K562 (cell line): ENCODE results near the gene PRKAA1. TPM values are rescaled to one million over a fixed set of nuclear protein-coding genes. Genes with fewer than 3 reads are reported as not detected.

Experiments
- ATAC-seq: fragments of 200-7000 bp; cut with Tn5 transposase; 3 replicates; pipeline ENCODE4 v1.9.1; 2020; ENCODE audit warnings: moderate library complexity
- BruUV-seq: library from RNA; stranded (reverse); fragments of 400-500 nt; replicated peaks from 2 replicates; lab custom pipeline; 2021; lab: Mats Ljungman, UMichigan
- CTCF ChIA-PET: fragments of 300-600 bp; formaldehyde crosslinking; extraction: SDS; loops from one replicate; lab custom pipeline; 2021; ENCODE audit warnings: low intra/inter-chr PET ratio; lab: Yijun Ruan, JAX
- POLR2A ChIA-PET: fragments of 300-600, 350-650 bp; sonication (Branson Sonifier 250); formaldehyde crosslinking; extraction: SDS; loops from one replicate; lab custom pipeline; 2021; ENCODE audit warnings: antibody characterized with exemption, inconsistent platforms; lab: Yijun Ruan, JAX
- DNase-seq, 4 experiments: peaks; one replicate each; pipeline versions ENCODE4 v3.0.0 to v3.0.0-alpha.2; 2011 to 2018; ENCODE audit warnings: low spot score in 3 of 4, mixed read lengths in 3 of 4; ENCODE audit errors: extremely low read depth in 1 of 4
- FAIRE-seq: peaks from 2 replicates; lab custom pipeline; 2011; peaks lifted over from hg19 to GRCh38; lab: Jason Lieb, UNC
- H2AFZ ChIP-seq: 2 replicates; pipeline ENCODE4 v1.6.0; 2011; ENCODE audit warnings: low read depth, low read length, control low read depth, inconsistent platforms
- H3K27ac ChIP-seq: fragments of 200-600 bp; 3 replicates; pipeline ENCODE4 v1.8.0; 2011; ENCODE audit warnings: low read depth, mild to moderate bottlenecking, control low read depth, inconsistent platforms, low read length, moderate library complexity, mixed read lengths; ENCODE audit errors: extremely low read depth
- H3K27me3 ChIP-seq, 2 experiments: fragments of 300-600 bp in 1 of 2; 2 replicates in 1 of 2; 3 replicates in 1 of 2; pipeline versions ENCODE4 v1.6.0 to v1.8.0; 2011; ENCODE audit warnings: inconsistent platforms in 2 of 2, low read length in 2 of 2, mild to moderate bottlenecking in 1 of 2, mixed read lengths in 1 of 2, moderate library complexity in 1 of 2; ENCODE audit not compliant: control insufficient read depth in 2 of 2, insufficient read depth in 2 of 2
- H3K36me3 ChIP-seq: fragments of 300-600 bp; 3 replicates; pipeline ENCODE4 v1.8.0; 2011; ENCODE audit warnings: mild to moderate bottlenecking, low read length, inconsistent platforms; ENCODE audit not compliant: control insufficient read depth, insufficient read depth
- H3K4me1 ChIP-seq, 2 experiments: fragments of 200-600 bp in 1 of 2; replicated peaks in 1 of 2; 2 replicates in 1 of 2; 3 replicates in 1 of 2; pipeline versions ENCODE4 v1.5.1 to v1.8.0; 2011; ENCODE audit warnings: inconsistent platforms in 2 of 2, low read length in 2 of 2, mild to moderate bottlenecking in 1 of 2, mixed read lengths in 1 of 2, moderate library complexity in 1 of 2; ENCODE audit not compliant: control insufficient read depth in 2 of 2, insufficient read depth in 2 of 2
- H3K4me2 ChIP-seq: 2 replicates; pipeline ENCODE4 v1.6.1; 2011; ENCODE audit warnings: low read length, control low read depth, inconsistent platforms, mixed read lengths; ENCODE audit not compliant: insufficient read depth
- H3K4me3 ChIP-seq: fragments of 200-600 bp; sonication (generic), shearing (Covaris generic); 2 replicates; pipeline ENCODE4 v1.5.1; 2016; ENCODE audit warnings: control low read depth, inconsistent platforms
- H3K79me2 ChIP-seq: fragments of 200-600 bp; 3 replicates; pipeline ENCODE4 v1.8.0; 2011; ENCODE audit warnings: low read length, inconsistent platforms; ENCODE audit not compliant: control insufficient read depth, insufficient read depth
- H3K9ac ChIP-seq, 2 experiments: 2 replicates each; pipeline versions ENCODE4 v1.6.0 to v1.6.1; 2011; ENCODE audit warnings: low read depth in 2 of 2, low read length in 2 of 2, control low read depth in 1 of 2, inconsistent platforms in 1 of 2, mild to moderate bottlenecking in 1 of 2, mixed read lengths in 1 of 2; ENCODE audit not compliant: insufficient read depth in 1 of 2
- H3K9me1 ChIP-seq: one replicate; pipeline ENCODE4 v1.6.0; 2011; ENCODE audit warnings: inconsistent platforms, mild to moderate bottlenecking, low read length, moderate library complexity; ENCODE audit not compliant: control insufficient read depth, insufficient read depth
- H3K9me3 ChIP-seq: replicated peaks from 2 replicates; pipeline ENCODE4 v1.5.1; 2011; ENCODE audit warnings: low read depth, low read length, inconsistent platforms; ENCODE audit not compliant: control insufficient read depth, insufficient read depth
- H4K20me1 ChIP-seq: replicated peaks from 2 replicates; pipeline ENCODE4 v1.6.1; 2011; ENCODE audit warnings: low read length, inconsistent platforms, mixed read lengths; ENCODE audit not compliant: control insufficient read depth, insufficient read depth
- CREB3L1 ChIP-seq: fragments of 450-650 bp; IDR thresholded peaks from 2 replicates; pipeline ENCODE4 v1.6.1; 2014; ENCODE audit warnings: low read depth, mild to moderate bottlenecking, moderate library complexity, borderline replicate concordance
- HMG20B ChIP-seq: fragments of 250-450 bp; sonication (Bioruptor Pico); IDR thresholded peaks from 2 replicates; pipeline ENCODE4 v1.5.0; 2021; ENCODE audit warnings: mild to moderate bottlenecking
- KLF6 ChIP-seq: fragments of 250-450 bp; sonication (Bioruptor Pico); IDR thresholded peaks from 2 replicates; pipeline ENCODE4 v1.4.0; 2020; ENCODE audit warnings: mild to moderate bottlenecking, moderate library complexity, borderline replicate concordance
- MAFF ChIP-seq: IDR thresholded peaks from 2 replicates; pipeline ENCODE4 v1.6.1; 2012; ENCODE audit warnings: low read length, improper control_type of control experiment
- NR1H2 ChIP-seq: sonication (generic); formaldehyde crosslinking; IDR thresholded peaks from 2 replicates; pipeline ENCODE4 v1.4.0; 2020; ENCODE audit warnings: mild to moderate bottlenecking, missing genetic modification reagents
- NR3C1 ChIP-seq: sonication (generic); formaldehyde crosslinking; IDR thresholded peaks from 2 replicates; pipeline ENCODE4 v1.8.1; 2022; ENCODE audit warnings: missing genetic modification reagents
- PCBP2 ChIP-seq: fragments of 200-400 bp; formaldehyde crosslinking; IDR thresholded peaks from 2 replicates; pipeline ENCODE4 v1.6.1; 2018; ENCODE audit warnings: low read length, low read depth, mild to moderate bottlenecking, moderate library complexity; ENCODE audit not compliant: poor library complexity, severe bottlenecking
- SMAD2 ChIP-seq: fragments of 150-350 bp; IDR thresholded peaks from 2 replicates; pipeline ENCODE4 v1.6.1; 2014; ENCODE audit warnings: low read depth, mild to moderate bottlenecking, low read length
- TBP ChIP-seq: optimal IDR thresholded peaks from 2 replicates; pipeline ENCODE3; 2011; ENCODE audit warnings: low read depth, low read length, improper control_type of control experiment
- THRB ChIP-seq: fragments of 450-650 bp; formaldehyde crosslinking; conservative IDR thresholded peaks from 2 replicates; pipeline ENCODE4 v1.4.0; 2022; ENCODE audit warnings: mild to moderate bottlenecking, missing genetic modification characterization
- XRCC3 ChIP-seq: fragments of 450-650 bp; IDR thresholded peaks from 2 replicates; pipeline ENCODE4 v1.6.1; 2017; ENCODE audit warnings: mild to moderate bottlenecking, moderate library complexity
- ZBTB26 ChIP-seq: fragments of 450-650 bp; formaldehyde crosslinking; IDR thresholded peaks from 2 replicates; pipeline ENCODE4 v1.4.0; 2022; ENCODE audit warnings: missing genetic modification characterization
- ZC3H4 ChIP-seq: sonication (generic); formaldehyde crosslinking; IDR thresholded peaks from 2 replicates; pipeline ENCODE4 v1.9.0; 2021; ENCODE audit warnings: missing genetic modification reagents, borderline replicate concordance
- ZNF512 ChIP-seq: IDR thresholded peaks from 2 replicates; pipeline ENCODE4 v1.6.1; 2016; ENCODE audit warnings: missing genetic modification characterization, missing compliant biosample characterization
- ZNF764 ChIP-seq: fragments of 250-450 bp; sonication (Bioruptor Pico); IDR thresholded peaks from 2 replicates; pipeline ENCODE4 v1.4.0; 2020; ENCODE audit warnings: low read depth, mild to moderate bottlenecking, moderate library complexity
- WGBS: fragments of 100-300 bp; shearing (Covaris generic); methylation state at CpG from one replicate; pipeline ENCODE4 v1.1.6; 2016; ENCODE audit warnings: low coverage, mixed read lengths; ENCODE audit not compliant: insufficient coverage; ENCODE audit errors: missing lambda C conversion rate; 5-methylcytosine and 5-hydroxymethylcytosine counted together
- in situ Hi-C: fragments of 300-500 bp; cut with MboI; formaldehyde crosslinking; loops from 4 replicates; pipeline ENCODE4 v1.15.0; 2018; ENCODE audit warnings: inconsistent platforms, mixed read lengths
- intact Hi-C: fragments of 100-400 bp; cut with micrococcal nuclease; formaldehyde crosslinking; loops from 2 replicates; pipeline ENCODE4 v1.14.2; 2022
- polyA plus RNA-seq, 8 experiments: library from polyadenylated mRNA; depleted of rRNA in 4 of 8; stranded (reverse) in 5 of 8; unstranded in 3 of 8; fragments of >200 nt; fragmentation: Nextera tagmentation in 2 of 8; fragmentation: Illumina TruSeq in 1 of 8; extraction: Ambion mirVana in 2 of 8; extraction: Trizol in 1 of 8; gene quantifications; 2 replicates each; pipeline versions ENCODE4 v1.2.1 to v1.2.3, GENCODE V29; 2011 to 2014; ENCODE audit warnings: inconsistent platforms in 1 of 8, missing spikeins in 1 of 8
- total RNA-seq, 7 experiments: library from RNA; depleted of rRNA in 6 of 7; stranded (reverse); fragments of >200 nt in 6 of 7; fragmentation: Illumina TruSeq in 2 of 7; extraction: Trizol in 2 of 7; gene quantifications; 2 replicates each; pipeline versions ENCODE4 v1.2.1 to v1.2.3, GENCODE V29; 2011 to 2021; ENCODE audit warnings: low replicate concordance in 1 of 7

Gene PRKAA1
- total and polyA plus RNA-seq, 9 of the 15 experiments (the other 6 are each of a cell fraction or from before 2014, with no cell fraction given): 24.5 to 84.0 (median 51.4) TPM

GRCh38 chr5:40757400-40757799 lies 40.8 kb downstream of the PRKAA1 start:
- Histone ChIP-seq H3K9me3 (no peaks in the 10 kb centered on the region), H3K79me2 (peaks cover 28% of the 10 kb centered on the region), H3K4me1 (peaks cover 9 to 12% of the 10 kb centered on the region in 2 experiments; a peak in 3 of 5 replicates), H2AFZ (no peak overlapping the region), H3K36me3 (peaks cover 27% of the 10 kb centered on the region), H3K9me1 (no peaks in the 10 kb centered on the region), H3K4me2 (no peak overlapping the region), H3K27me3 (no peaks in the 10 kb centered on the region), H3K27ac (no peak overlapping the region), H4K20me1 (no peaks in the 10 kb centered on the region), H3K4me3 (no peak overlapping the region), H3K9ac (no peak overlapping the region)
- ChIA-PET POLR2A (interaction anchor here (0.8 kb wide), 1 partner anchor 10 kb away, joined by 3 read pairs; no protein-coding TSS in a partner anchor), CTCF (interaction anchor here (2.2 kb wide), 1 partner anchor 122 kb away, joined by 6 read pairs; no protein-coding TSS in a partner anchor)
- ATAC-seq (no peak), FAIRE-seq (no peak), DNase-seq (no peak)
- intact Hi-C loops: no loop called here
- no TSS peak for BruUV-seq
- WGBS: 94% methylated on average over 2 of the region's 2 CpGs
- in situ Hi-C loops: no loop called here
- no peak for TF ChIP-seq KLF6
- TF ChIP-seq XRCC3: no peak
- TF ChIP-seq ZC3H4 (CRISPR knock-in tag): no peak
- no peak for TF ChIP-seq ZNF764 (CRISPR knock-in tag)
- peak; percentile 67 for TF ChIP-seq ZNF512
- no peak for TF ChIP-seq THRB
- TF ChIP-seq ZBTB26 (CRISPR knock-in tag): no peak
- no peak for TF ChIP-seq CREB3L1
- TF ChIP-seq NR3C1 (CRISPR knock-in tag): no peak
- TF ChIP-seq SMAD2: no peak
- TF ChIP-seq TBP: no peak
- TF ChIP-seq NR1H2 (CRISPR knock-in tag): no peak
- no peak for TF ChIP-seq MAFF
- TF ChIP-seq HMG20B (CRISPR knock-in tag): no peak
- TF ChIP-seq PCBP2: peak; percentile 67
